A673 (cell line): ENCODE measurements around the gene PASK. TPM values are rescaled to one million over a fixed set of nuclear protein-coding genes. Genes with fewer than 3 reads are reported as not detected.

Source experiments
- BruUV-seq: library from RNA; stranded (reverse); fragments of 400-500 nt; replicated peaks from 2 replicates; lab custom pipeline; 2021; lab: Mats Ljungman, UMichigan
- CTCF ChIA-PET: fragments of 300-600 bp; sonication (Branson Sonifier 250); formaldehyde crosslinking; loops from one replicate; lab custom pipeline; 2022; ENCODE audit warnings: antibody characterized with exemption; lab: Charles Lee
- POLR2A ChIA-PET: fragments of 300-600 bp; sonication (Branson Sonifier 250); formaldehyde crosslinking; loops from one replicate; lab custom pipeline; 2022; ENCODE audit warnings: antibody characterized with exemption; ENCODE audit not compliant: low non-redundant PET; lab: Charles Lee
- DNase-seq: peaks from one replicate; pipeline ENCODE4 v3.0.0-alpha.2; 2015; ENCODE audit warnings: low spot score
- H3K27ac ChIP-seq: fragments of 200-600 bp; sonication (generic); 2 replicates; pipeline ENCODE4 v1.5.1; 2016; ENCODE audit warnings: mixed run types, low read depth, mild to moderate bottlenecking, mixed read lengths, antibody characterized with exemption, low read length; ENCODE audit not compliant: poor library complexity, severe bottlenecking
- H3K27me3 ChIP-seq: fragments of 200-600 bp; sonication (generic); replicated peaks from 2 replicates; pipeline ENCODE4 v1.6.1; 2017; ENCODE audit warnings: mixed run types, low read depth, mild to moderate bottlenecking, mixed read lengths, antibody characterized with exemption, low read length; ENCODE audit not compliant: insufficient read depth, poor library complexity
- H3K36me3 ChIP-seq: fragments of 200-600 bp; sonication (generic); 2 replicates; pipeline ENCODE4 v1.6.1; 2016; ENCODE audit warnings: mixed run types, mild to moderate bottlenecking, mixed read lengths, antibody characterized with exemption, low read length; ENCODE audit not compliant: insufficient read depth, poor library complexity, severe bottlenecking
- H3K4me1 ChIP-seq: fragments of 200-600 bp; sonication (generic); 2 replicates; pipeline ENCODE4 v1.6.1; 2017; ENCODE audit warnings: mixed run types, mild to moderate bottlenecking, mixed read lengths, antibody characterized with exemption, low read length; ENCODE audit not compliant: insufficient read depth, poor library complexity, severe bottlenecking
- H3K4me3 ChIP-seq: fragments of 200-600 bp; sonication (generic); 2 replicates; pipeline ENCODE4 v1.5.1; 2016; ENCODE audit warnings: low read depth, mixed run types, mild to moderate bottlenecking, mixed read lengths, low read length; ENCODE audit not compliant: poor library complexity, severe bottlenecking
- H3K9me3 ChIP-seq: fragments of 200-600 bp; sonication (generic); 2 replicates; pipeline ENCODE4 v1.6.1; 2016; ENCODE audit warnings: mixed run types, low read depth, mild to moderate bottlenecking, mixed read lengths, antibody characterized with exemption, low read length; ENCODE audit not compliant: poor library complexity, severe bottlenecking
- EZH2 ChIP-seq: fragments of 200-600 bp; sonication (generic); IDR thresholded peaks from 2 replicates; pipeline ENCODE4 v1.6.1; 2017; ENCODE audit warnings: borderline replicate concordance, low read depth, mild to moderate bottlenecking, mixed read lengths, antibody characterized with exemption, low read length; ENCODE audit not compliant: poor library complexity, severe bottlenecking
- intact Hi-C: fragments of 100-400 bp; cut with micrococcal nuclease; formaldehyde crosslinking; loops from one replicate; pipeline ENCODE4 v1.10.0; 2022; ENCODE audit not compliant: unreplicated experiment
- total RNA-seq: library from RNA; stranded (reverse); gene quantifications from 2 replicates; pipeline ENCODE4 v1.2.3, GENCODE V29; 2021
- TF ChIP-seq, protein P1 (sequence below): fragments of 300-800, 200-600 bp; sonication (generic); conservative IDR thresholded peaks from 2 replicates; pipeline ENCODE4 v1.5.1; 2017; ENCODE audit warnings: low read depth, mild to moderate bottlenecking, antibody characterized with exemption, low read length, moderate library complexity, mixed read lengths

The PASK gene
- total RNA-seq, 1 experiment from 2014 or later: 59.4 TPM

- POLR2A ChIA-PET: no interaction called here
- CTCF ChIA-PET: no interaction called here
Observed at GRCh38 chr2:241187101-241187917, 38.0 kb upstream of the PASK start.

GRCh38 chr2:241185961-241186360, 36.7 kb upstream of the PASK start:
- intact Hi-C loops: no loop called here
- CTCF ChIA-PET: no interaction called here
- Histone ChIP-seq H3K4me1 (no peaks in the 10 kb centered on the region), H3K9me3 (no peaks in the 10 kb centered on the region), H3K4me3 (no peak overlapping the region), H3K36me3 (no peaks in the 10 kb centered on the region), H3K27ac (no peak overlapping the region), H3K27me3 (no peaks in the 10 kb centered on the region)
- no peak for TF ChIP-seq EZH2
- TF ChIP-seq, protein P1, sequence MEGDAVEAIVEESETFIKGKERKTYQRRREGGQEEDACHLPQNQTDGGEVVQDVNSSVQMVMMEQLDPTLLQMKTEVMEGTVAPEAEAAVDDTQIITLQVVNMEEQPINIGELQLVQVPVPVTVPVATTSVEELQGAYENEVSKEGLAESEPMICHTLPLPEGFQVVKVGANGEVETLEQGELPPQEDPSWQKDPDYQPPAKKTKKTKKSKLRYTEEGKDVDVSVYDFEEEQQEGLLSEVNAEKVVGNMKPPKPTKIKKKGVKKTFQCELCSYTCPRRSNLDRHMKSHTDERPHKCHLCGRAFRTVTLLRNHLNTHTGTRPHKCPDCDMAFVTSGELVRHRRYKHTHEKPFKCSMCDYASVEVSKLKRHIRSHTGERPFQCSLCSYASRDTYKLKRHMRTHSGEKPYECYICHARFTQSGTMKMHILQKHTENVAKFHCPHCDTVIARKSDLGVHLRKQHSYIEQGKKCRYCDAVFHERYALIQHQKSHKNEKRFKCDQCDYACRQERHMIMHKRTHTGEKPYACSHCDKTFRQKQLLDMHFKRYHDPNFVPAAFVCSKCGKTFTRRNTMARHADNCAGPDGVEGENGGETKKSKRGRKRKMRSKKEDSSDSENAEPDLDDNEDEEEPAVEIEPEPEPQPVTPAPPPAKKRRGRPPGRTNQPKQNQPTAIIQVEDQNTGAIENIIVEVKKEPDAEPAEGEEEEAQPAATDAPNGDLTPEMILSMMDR: no peak
- DNase-seq: no peak
- POLR2A ChIA-PET: no interaction called here
- no TSS peak for BruUV-seq

More at GRCh38 chr2:241187101-241187917, 38.0 kb upstream of the PASK start:
- H3K4me3 ChIP-seq: no peak overlapping the region
- TF ChIP-seq, protein P1: no peak
- TF ChIP-seq EZH2: no peak
- intact Hi-C loops: no loop called here
- BruUV-seq: no TSS peak
- H3K4me1 ChIP-seq: no peaks in the 10 kb centered on the region
- DNase-seq: peak; percentile 21
- H3K27me3 ChIP-seq: no peaks in the 10 kb centered on the region
- no peaks in the 10 kb centered on the region for H3K36me3 ChIP-seq
- H3K27ac ChIP-seq: no peak overlapping the region
- no peaks in the 10 kb centered on the region for H3K9me3 ChIP-seq

DNA sequence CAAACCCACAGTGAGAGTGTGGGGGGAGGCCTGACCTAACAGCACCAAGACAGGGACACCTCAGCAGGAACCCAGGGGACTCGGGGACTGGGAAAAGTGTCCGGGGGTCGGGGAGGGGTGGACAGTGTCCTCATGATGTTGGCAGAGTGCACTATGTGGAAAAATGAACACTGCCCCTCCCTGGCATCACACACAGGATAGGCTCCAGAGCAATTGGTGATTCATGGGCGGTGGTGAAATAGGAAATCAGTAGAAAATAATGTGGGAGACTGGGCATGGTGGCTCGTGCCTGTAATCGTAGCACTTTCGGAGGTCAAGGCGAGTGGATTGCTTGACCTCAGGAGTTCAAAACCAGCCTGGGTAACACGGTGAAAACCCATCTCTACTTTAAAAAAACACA, 35.6 kb upstream of the PASK start:
- no peak overlapping the region for H3K4me3 ChIP-seq
- no peak for TF ChIP-seq EZH2
- TF ChIP-seq, protein P1: no peak
- CTCF ChIA-PET: no interaction called here
- H3K9me3 ChIP-seq: no peaks in the 10 kb centered on the region
- H3K4me1 ChIP-seq: no peaks in the 10 kb centered on the region
- intact Hi-C loops: no loop called here
- H3K36me3 ChIP-seq: no peaks in the 10 kb centered on the region
- H3K27me3 ChIP-seq: no peaks in the 10 kb centered on the region
- BruUV-seq: no TSS peak
- POLR2A ChIA-PET: no interaction called here
- DNase-seq: no peak
- H3K27ac ChIP-seq: no peak overlapping the region
